IMR-90 (cell line): Measurements from ENCODE around the gene TRIM42. TPM values are rescaled to one million over a fixed set of nuclear protein-coding genes. Genes with fewer than 3 reads are reported as not detected.

Experiments
- ATAC-seq: fragments of 200-7000 bp; cut with Tn5 transposase; 2 replicates; pipeline ENCODE4 v1.9.1; 2020; ENCODE audit warnings: low read depth, mild to moderate bottlenecking, moderate library complexity
- BruUV-seq: library from RNA; stranded (reverse); fragments of 400-500 nt; replicated peaks from 2 replicates; lab custom pipeline; 2021; lab: Mats Ljungman, UMichigan
- CTCF ChIA-PET: fragments of 300-600 bp; formaldehyde crosslinking; extraction: SDS; loops from one replicate; lab custom pipeline; 2021; ENCODE audit warnings: antibody characterized with exemption; lab: Yijun Ruan, JAX
- POLR2A ChIA-PET: fragments of 300-600 bp; sonication (Branson Sonifier 250); formaldehyde crosslinking; loops from one replicate; lab custom pipeline; 2022; ENCODE audit warnings: antibody characterized with exemption; ENCODE audit not compliant: unreplicated experiment; lab: Charles Lee
- DNase-seq: peaks from one replicate; pipeline ENCODE4 v3.0.0; 2013
- H2AFZ ChIP-seq: replicated peaks from 2 replicates; pipeline ENCODE3; 2013; ENCODE audit warnings: low read length, mild to moderate bottlenecking; ENCODE audit not compliant: poor library complexity
- H2AK5ac ChIP-seq: 2 replicates; pipeline ENCODE4 v1.6.1; 2013; ENCODE audit warnings: low read depth, low read length, inconsistent platforms
- H2AK9ac ChIP-seq: replicated peaks from 2 replicates; pipeline ENCODE3; 2013; ENCODE audit warnings: mild to moderate bottlenecking, low read depth, low read length, moderate library complexity; ENCODE audit not compliant: poor library complexity
- H2BK120ac ChIP-seq: 2 replicates; pipeline ENCODE4 v1.6.1; 2013; ENCODE audit warnings: low read depth, low read length, inconsistent platforms
- H2BK15ac ChIP-seq: 3 replicates; pipeline ENCODE4 v1.6.1; 2013; ENCODE audit warnings: low read depth, low read length, inconsistent platforms
- H2BK20ac ChIP-seq: 2 replicates; pipeline ENCODE4 v1.6.1; 2013; ENCODE audit warnings: low read depth, mild to moderate bottlenecking, inconsistent platforms, low read length, moderate library complexity
- H2BK5ac ChIP-seq: 2 replicates; pipeline ENCODE4 v1.6.1; 2013; ENCODE audit warnings: mild to moderate bottlenecking, low read depth, low read length, inconsistent platforms; ENCODE audit not compliant: poor library complexity, severe bottlenecking
- H3K14ac ChIP-seq: replicated peaks from 2 replicates; pipeline ENCODE4 v1.6.1; 2013; ENCODE audit warnings: low read depth, low read length, inconsistent platforms
- H3K18ac ChIP-seq: 2 replicates; pipeline ENCODE4 v1.6.1; 2013; ENCODE audit warnings: low read depth, low read length, control low read depth
- H3K23ac ChIP-seq: 2 replicates; pipeline ENCODE4 v1.6.1; 2013; ENCODE audit warnings: low read depth, low read length, inconsistent platforms
- H3K27ac ChIP-seq: 2 replicates; pipeline ENCODE4 v1.5.1; 2013; ENCODE audit warnings: mild to moderate bottlenecking, control low read depth, low read length; ENCODE audit not compliant: insufficient read depth
- H3K27me3 ChIP-seq: 2 replicates; pipeline ENCODE4 v1.6.1; 2013; ENCODE audit warnings: low read length; ENCODE audit not compliant: control insufficient read depth, insufficient read depth
- H3K36me3 ChIP-seq: 2 replicates; pipeline ENCODE4 v1.6.1; 2013; ENCODE audit warnings: low read length, mixed read lengths; ENCODE audit not compliant: control insufficient read depth, insufficient read depth
- H3K4ac ChIP-seq: 2 replicates; pipeline ENCODE4 v1.6.1; 2013; ENCODE audit warnings: low read depth, low read length, inconsistent platforms
- H3K4me1 ChIP-seq: 2 replicates; pipeline ENCODE4 v1.6.1; 2013; ENCODE audit warnings: low read length, mixed read lengths; ENCODE audit not compliant: control insufficient read depth, insufficient read depth
- H3K4me2 ChIP-seq: 2 replicates; pipeline ENCODE4 v1.6.1; 2013; ENCODE audit warnings: low read depth, mild to moderate bottlenecking, control low read depth, low read length, moderate library complexity
- H3K4me3 ChIP-seq: 2 replicates; pipeline ENCODE4 v1.5.1; 2013; ENCODE audit warnings: low read depth, mild to moderate bottlenecking, control low read depth, low read length, moderate library complexity; ENCODE audit not compliant: insufficient read depth
- H3K56ac ChIP-seq: 2 replicates; pipeline ENCODE4 v1.6.1; 2013; ENCODE audit warnings: low read length, inconsistent platforms; ENCODE audit not compliant: insufficient read depth; ENCODE audit errors: extremely low read depth
- H3K79me1 ChIP-seq, 2 experiments: 2 replicates each; pipeline ENCODE4 v1.6.1; 2013; ENCODE audit warnings: low read length in 2 of 2, inconsistent platforms in 1 of 2, low read depth in 1 of 2
- H3K9ac ChIP-seq: 2 replicates; pipeline ENCODE4 v1.6.1; 2013; ENCODE audit warnings: low read depth, low read length, control low read depth
- H3K9me1 ChIP-seq: 2 replicates; pipeline ENCODE4 v1.6.1; 2013; ENCODE audit warnings: low read length, inconsistent platforms; ENCODE audit not compliant: insufficient read depth
- H3K9me3 ChIP-seq: 2 replicates; pipeline ENCODE4 v1.6.1; 2013; ENCODE audit warnings: low read length; ENCODE audit not compliant: control insufficient read depth, insufficient read depth
- H4K20me1 ChIP-seq: 2 replicates; pipeline ENCODE4 v1.6.1; 2013; ENCODE audit warnings: low read length, inconsistent platforms; ENCODE audit not compliant: insufficient read depth
- H4K5ac ChIP-seq: 2 replicates; pipeline ENCODE4 v1.6.1; 2013; ENCODE audit warnings: mild to moderate bottlenecking, low read depth, low read length, control low read depth
- H4K8ac ChIP-seq, 2 experiments: 2 replicates each; pipeline ENCODE4 v1.6.1; 2013; ENCODE audit warnings: low read depth in 2 of 2, low read length in 2 of 2, control low read depth in 1 of 2, inconsistent platforms in 1 of 2
- H4K91ac ChIP-seq: 2 replicates; pipeline ENCODE4 v1.6.1; 2013; ENCODE audit warnings: low read depth, low read length, inconsistent platforms; ENCODE audit not compliant: insufficient read depth
- BHLHE40 ChIP-seq: fragments of 150-350 bp; IDR thresholded peaks from 2 replicates; pipeline ENCODE4 v1.6.1; 2016; ENCODE audit warnings: mild to moderate bottlenecking, low read depth, low read length
- CEBPB ChIP-seq: IDR thresholded peaks from 2 replicates; pipeline ENCODE4 v1.6.1; 2012; ENCODE audit warnings: low read depth, low read length, improper control_type of control experiment
- CHD1 ChIP-seq: IDR thresholded peaks from 2 replicates; pipeline ENCODE4 v1.6.1; 2012; ENCODE audit warnings: low read depth, low read length, improper control_type of control experiment
- ELK1 ChIP-seq: fragments of 150-350 bp; IDR thresholded peaks from 2 replicates; pipeline ENCODE4 v1.6.1; 2016; ENCODE audit warnings: low read depth, mild to moderate bottlenecking, low read length, moderate library complexity, borderline replicate concordance
- FOS ChIP-seq: fragments of 150-350 bp; IDR thresholded peaks from 2 replicates; pipeline ENCODE4 v1.6.1; 2016; ENCODE audit warnings: low read depth, low read length
- MAFK ChIP-seq: IDR thresholded peaks from 2 replicates; pipeline ENCODE4 v1.6.1; 2012; ENCODE audit warnings: low read depth, low read length, improper control_type of control experiment
- MAZ ChIP-seq: IDR thresholded peaks from 2 replicates; pipeline ENCODE4 v1.6.1; 2012; ENCODE audit warnings: low read depth, mild to moderate bottlenecking, low read length, improper control_type of control experiment, moderate library complexity, borderline replicate concordance
- NFE2L2 ChIP-seq: fragments of 150-350 bp; IDR thresholded peaks from 2 replicates; pipeline ENCODE4 v1.6.1; 2016; ENCODE audit warnings: low read depth, mild to moderate bottlenecking, low read length
- RFX5 ChIP-seq: IDR thresholded peaks from 2 replicates; pipeline ENCODE4 v1.8.0; 2012; ENCODE audit warnings: low read depth, mild to moderate bottlenecking, low read length, moderate library complexity
- USF2 ChIP-seq: fragments of 150-350 bp; IDR thresholded peaks from 2 replicates; pipeline ENCODE4 v1.6.1; 2017; ENCODE audit warnings: mild to moderate bottlenecking, antibody characterized with exemption, low read length, low read depth
- WGBS, 2 experiments: methylation state at CpG; one replicate each; pipeline versions ENCODE4 v1.1.5 to v1.1.7; 2013; ENCODE audit warnings: missing lambda C conversion rate in 2 of 2; ENCODE audit not compliant: insufficient read length in 1 of 2; ENCODE audit errors: extremely low coverage in 2 of 2; 5-methylcytosine and 5-hydroxymethylcytosine counted together
- dilution Hi-C: fragments of 300-500 bp; cut with HindIII; formaldehyde crosslinking; loops from one replicate; pipeline ENCODE4 v1.14.3; 2018; ENCODE audit warnings: low sequenced_read_pairs; ENCODE audit not compliant: unreplicated experiment
- in situ Hi-C: fragments of 300-500 bp; cut with MboI; formaldehyde crosslinking; loops from 3 replicates; pipeline ENCODE4 v1.14.3; 2019; ENCODE audit warnings: low sequenced_read_pairs, inconsistent platforms, mixed read lengths
- intact Hi-C: fragments of 100-400 bp; cut with micrococcal nuclease; formaldehyde crosslinking; loops from 2 replicates; pipeline ENCODE4 v1.10.0; 2022
- polyA plus RNA-seq, 3 experiments: library from polyadenylated mRNA; depleted of rRNA; stranded (reverse); fragments of >200 nt; gene quantifications; 2 replicates each; pipeline ENCODE4 v1.2.3, GENCODE V29; 2012; ENCODE audit warnings: low replicate concordance in 1 of 3
- total RNA-seq: library from RNA; depleted of rRNA; stranded (reverse); fragments of >200 nt; gene quantifications from 2 replicates; pipeline ENCODE4 v1.2.3, GENCODE V29; 2012

Gene TRIM42
- total and polyA plus RNA-seq, 2 of the 4 experiments (the other 2 are of a cell fraction): not detected

- Histone ChIP-seq H2AFZ (no peak overlapping the region), H3K9me1 (no peaks in the 10 kb centered on the region), H2BK20ac (no peak overlapping the region), H2AK5ac (no peak overlapping the region), H3K4me2 (no peak overlapping the region), H3K36me3 (no peaks in the 10 kb centered on the region), H3K14ac (no peak overlapping the region), H3K4me1 (no peaks in the 10 kb centered on the region), H3K27me3 (no peaks in the 10 kb centered on the region), H3K9me3 (no peaks in the 10 kb centered on the region; the same call in 1 of the 2 replicates), H2AK9ac (peak overlapping the region; percentile 50), H4K5ac (no peak overlapping the region), H2BK120ac (no peak overlapping the region), H3K27ac (no peak overlapping the region), H4K91ac (no peak overlapping the region), H3K56ac (no peak overlapping the region), H3K4ac (no peak overlapping the region), H2BK15ac (no peak overlapping the region), H4K8ac (no peak overlapping the region), H3K23ac (no peak overlapping the region), H4K20me1 (no peaks in the 10 kb centered on the region), H3K18ac (no peak overlapping the region), H3K9ac (no peak overlapping the region), H3K4me3 (no peak overlapping the region), H2BK5ac (no peak overlapping the region), H3K79me1 (no peaks in the 10 kb centered on the region)
- POLR2A ChIA-PET: no interaction called here
- BruUV-seq: no TSS peak
- no peak for TF ChIP-seq ELK1
- TF ChIP-seq USF2: no peak
- TF ChIP-seq BHLHE40: no peak
- TF ChIP-seq MAFK: no peak
- no peak for TF ChIP-seq RFX5
- TF ChIP-seq CHD1: no peak
- no peak for TF ChIP-seq FOS
- no peak for TF ChIP-seq CEBPB
- TF ChIP-seq NFE2L2: no peak
- no peak for TF ChIP-seq MAZ
- DNase-seq (no peak), ATAC-seq (no peak)
- in situ Hi-C loops (no loop called here), dilution Hi-C loops (no loop called here), intact Hi-C loops (no loop called here)
- WGBS, 2 experiments: 73% methylated on average over 2 of the region's 6 CpGs; no CpG with 5 or more reads in 1 of the 2 experiments
- CTCF ChIA-PET: no interaction called here
Observed at GRCh38 chr3:140731440-140732119, 53.7 kb downstream of the TRIM42 start.
